ENCODE results near the gene NPL. TPM values are rescaled to one million over a fixed set of nuclear protein-coding genes. Genes with fewer than 3 reads are reported as not detected.

NPL gene
- total RNA-seq, 4 donors from 2014 or later = 2.2 to 45.9 (median 10.1) TPM

DNA sequence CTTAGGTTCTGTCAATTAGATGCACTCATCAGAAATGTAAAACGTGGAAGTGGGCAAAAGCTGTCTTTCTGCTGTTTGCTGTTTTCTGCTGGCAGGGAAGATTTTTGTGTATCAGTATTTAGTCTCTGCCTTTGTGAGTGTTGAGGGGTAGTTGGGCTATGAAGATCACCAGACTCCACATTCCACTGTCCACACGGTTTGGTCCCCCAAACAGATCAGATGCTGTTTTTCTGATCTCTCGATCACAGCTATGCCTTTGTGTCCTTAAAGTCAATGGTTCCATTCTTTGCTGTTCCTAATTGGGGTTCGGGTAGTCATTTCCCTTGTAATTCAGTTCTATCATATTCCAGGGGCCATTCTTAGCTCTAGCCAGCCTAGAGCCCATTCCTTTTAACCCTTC lies 27.0 kb upstream of the NPL start:
- H3K36me3 ChIP-seq = no peaks in the 10 kb centered on the region
- H3K4me3 ChIP-seq = no peak overlapping the region
- 56% methylated on average over 4 of the region's 4 CpGs for WGBS, 2 donors
- H3K4me1 ChIP-seq = peaks cover 0 to 12% (median 4%) of the 10 kb centered on the region in 4 donors
- no peak for DNase-seq (ENCODE audit: low spot score in 2 of 2)
- H3K27me3 ChIP-seq = no peaks in the 10 kb centered on the region
- no peak overlapping the region for H3K27ac ChIP-seq
- peaks cover 0 to 5% (median 0%) of the 10 kb centered on the region in 4 donors for H3K9me3 ChIP-seq
- TF ChIP-seq POLR2A (IDR thresholded peaks at IDR 0.05) (no peak), EP300 (IDR thresholded peaks at IDR 0.05) (no peak)
- TF ChIP-seq, protein P1, sequence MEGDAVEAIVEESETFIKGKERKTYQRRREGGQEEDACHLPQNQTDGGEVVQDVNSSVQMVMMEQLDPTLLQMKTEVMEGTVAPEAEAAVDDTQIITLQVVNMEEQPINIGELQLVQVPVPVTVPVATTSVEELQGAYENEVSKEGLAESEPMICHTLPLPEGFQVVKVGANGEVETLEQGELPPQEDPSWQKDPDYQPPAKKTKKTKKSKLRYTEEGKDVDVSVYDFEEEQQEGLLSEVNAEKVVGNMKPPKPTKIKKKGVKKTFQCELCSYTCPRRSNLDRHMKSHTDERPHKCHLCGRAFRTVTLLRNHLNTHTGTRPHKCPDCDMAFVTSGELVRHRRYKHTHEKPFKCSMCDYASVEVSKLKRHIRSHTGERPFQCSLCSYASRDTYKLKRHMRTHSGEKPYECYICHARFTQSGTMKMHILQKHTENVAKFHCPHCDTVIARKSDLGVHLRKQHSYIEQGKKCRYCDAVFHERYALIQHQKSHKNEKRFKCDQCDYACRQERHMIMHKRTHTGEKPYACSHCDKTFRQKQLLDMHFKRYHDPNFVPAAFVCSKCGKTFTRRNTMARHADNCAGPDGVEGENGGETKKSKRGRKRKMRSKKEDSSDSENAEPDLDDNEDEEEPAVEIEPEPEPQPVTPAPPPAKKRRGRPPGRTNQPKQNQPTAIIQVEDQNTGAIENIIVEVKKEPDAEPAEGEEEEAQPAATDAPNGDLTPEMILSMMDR (IDR thresholded peaks at IDR 0.05) = no peak

DNA sequence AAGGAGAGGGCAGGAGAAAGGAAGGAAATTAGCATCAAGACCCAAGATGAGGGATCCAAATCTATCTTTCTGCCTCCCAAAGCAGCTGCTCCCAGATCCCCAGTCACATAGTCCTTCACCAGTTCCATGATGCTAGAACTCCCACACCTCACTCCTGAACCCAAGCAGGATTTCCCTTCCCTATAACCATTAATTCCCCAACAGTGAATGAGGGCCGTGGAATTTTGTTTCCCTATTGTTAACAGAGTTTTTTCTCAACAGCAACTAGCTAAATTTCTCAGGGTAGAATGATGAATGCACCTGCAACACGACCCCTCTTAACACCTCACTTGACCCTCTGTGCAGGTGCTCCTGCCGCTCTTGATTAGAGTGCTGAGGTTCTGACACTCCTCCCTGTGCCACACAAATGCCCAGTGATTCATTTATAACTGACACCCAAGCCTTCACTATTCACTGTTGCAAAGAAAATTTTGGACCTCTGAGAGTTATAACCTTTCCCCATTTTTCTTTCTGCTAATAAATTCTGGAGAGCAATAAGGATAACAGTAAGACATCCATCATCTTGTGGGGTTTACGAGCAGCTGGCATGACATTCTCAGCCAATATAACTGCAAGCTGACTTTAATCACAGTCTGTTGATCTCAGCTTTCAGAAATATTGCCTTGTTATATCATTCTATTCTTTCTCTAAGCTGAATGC lies 25.4 kb upstream of the NPL start:
- Histone ChIP-seq H3K9me3 (peaks cover 0 to 5% (median 0%) of the 10 kb centered on the region in 4 donors), H3K4me3 (no peak overlapping the region), H3K36me3 (no peaks in the 10 kb centered on the region), H3K4me1 (peaks cover 0 to 12% (median 4%) of the 10 kb centered on the region in 4 donors), H3K27me3 (no peaks in the 10 kb centered on the region), H3K27ac (no peak overlapping the region)
- WGBS, 2 donors = 62 to 65% methylated on average over 4 of the region's 4 CpGs
- TF ChIP-seq POLR2A (IDR thresholded peaks at IDR 0.05) (no peak), EP300 (IDR thresholded peaks at IDR 0.05) (no peak)
- TF ChIP-seq, protein P1 (IDR thresholded peaks at IDR 0.05) = no peak
- no peak for DNase-seq (ENCODE audit: low spot score in 2 of 2)

DNA sequence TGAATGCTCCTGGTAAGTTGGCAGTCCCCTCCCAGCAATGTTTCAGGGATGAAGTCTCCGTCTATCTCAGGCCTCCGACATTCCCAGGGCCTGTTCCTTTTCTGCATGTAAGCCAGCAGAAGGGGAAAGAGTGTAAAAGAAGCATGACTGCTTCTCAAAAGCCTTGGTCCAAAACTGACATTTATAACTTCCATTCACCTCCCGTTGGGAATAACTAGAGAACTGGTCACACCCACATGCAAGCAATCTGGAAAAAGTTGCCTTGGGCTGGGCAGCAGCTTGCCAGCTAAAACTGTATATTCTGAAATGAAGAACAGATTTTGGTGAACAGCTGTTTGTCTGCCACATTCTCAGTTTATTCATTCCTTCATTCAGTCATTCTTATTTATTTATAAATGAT lies 24.2 kb upstream of the NPL start:
- Histone ChIP-seq H3K36me3 (no peaks in the 10 kb centered on the region), H3K27me3 (no peaks in the 10 kb centered on the region), H3K4me3 (no peak overlapping the region), H3K27ac (no peak overlapping the region), H3K4me1 (peaks cover 0 to 15% (median 4%) of the 10 kb centered on the region in 4 donors), H3K9me3 (peaks cover 0 to 5% (median 0%) of the 10 kb centered on the region in 4 donors)
- 52 to 61% methylated on average over 3 of the region's 3 CpGs for WGBS, 2 donors
- TF ChIP-seq, protein P1 (IDR thresholded peaks at IDR 0.05) = no peak
- TF ChIP-seq POLR2A (IDR thresholded peaks at IDR 0.05) (no peak), EP300 (IDR thresholded peaks at IDR 0.05) (no peak)
- DNase-seq (ENCODE audit: low spot score in 2 of 2) = no peak

DNA sequence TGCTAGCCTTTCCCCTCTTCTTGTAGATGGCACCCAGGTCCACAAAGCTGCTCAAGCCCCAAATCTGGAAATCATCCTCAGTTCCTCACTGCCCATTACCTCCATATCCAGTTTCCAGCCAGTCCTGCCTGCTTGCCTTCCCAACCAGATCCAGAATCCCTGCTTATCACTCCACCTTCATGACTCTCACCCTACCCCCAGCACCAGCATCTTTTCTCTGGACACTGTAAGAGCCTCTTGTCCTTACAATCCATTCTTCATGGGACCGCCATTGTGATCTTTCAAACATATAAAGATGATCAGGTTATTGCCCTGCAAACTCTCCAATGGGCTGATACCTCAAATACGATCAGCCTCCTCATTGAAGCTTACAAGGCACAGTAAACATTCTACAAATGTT lies 23.5 kb upstream of the NPL start:
- no peaks in the 10 kb centered on the region for H3K36me3 ChIP-seq
- H3K27ac ChIP-seq = no peak overlapping the region
- H3K27me3 ChIP-seq = no peaks in the 10 kb centered on the region
- H3K9me3 ChIP-seq = peaks cover 0 to 5% (median 0%) of the 10 kb centered on the region in 4 donors
- WGBS, 2 donors = 94 to 98% methylated on average over 2 of the region's 2 CpGs
- DNase-seq (ENCODE audit: low spot score in 2 of 2) = no peak
- H3K4me3 ChIP-seq = no peak overlapping the region
- peaks cover 0 to 15% (median 4%) of the 10 kb centered on the region in 4 donors for H3K4me1 ChIP-seq
- TF ChIP-seq EP300 (IDR thresholded peaks at IDR 0.05) (no peak), POLR2A (IDR thresholded peaks at IDR 0.05) (no peak)
- TF ChIP-seq, protein P1 (IDR thresholded peaks at IDR 0.05) = no peak

DNA sequence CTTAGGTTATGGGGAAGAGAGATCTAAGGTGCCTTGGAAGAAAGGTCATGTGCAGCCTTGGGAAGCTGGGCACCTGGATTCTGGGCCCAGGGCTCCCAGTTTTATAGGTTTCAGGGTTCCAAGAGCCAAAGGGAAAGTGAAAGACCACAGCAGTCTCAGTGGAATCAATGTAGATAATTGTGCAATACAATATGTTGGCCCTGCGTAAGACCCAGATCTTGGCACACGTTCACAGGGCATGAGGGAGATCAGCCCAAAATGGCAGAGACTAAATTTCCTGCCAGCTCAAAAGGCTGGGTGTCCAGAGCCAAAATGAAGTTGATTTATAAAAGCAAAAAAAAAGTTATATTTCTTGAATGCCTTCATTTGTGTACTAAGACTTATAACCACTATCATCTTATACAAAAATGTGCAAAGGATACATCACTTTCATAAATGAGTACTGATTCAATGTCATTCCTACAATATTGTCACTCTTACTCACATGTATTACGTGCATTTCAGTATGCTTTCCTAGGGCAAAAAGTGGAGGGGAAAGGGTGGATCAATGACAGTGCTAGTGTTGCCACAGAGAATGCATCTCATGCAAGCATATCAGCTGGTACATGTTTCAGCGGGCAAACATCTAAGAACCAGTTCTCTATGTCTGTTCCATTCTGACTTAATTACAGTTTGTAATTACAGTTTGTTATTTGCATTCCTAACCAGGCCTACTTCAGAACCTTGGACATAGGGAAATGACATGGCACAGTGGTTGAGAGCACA lies 22.5 kb upstream of the NPL start:
- Histone ChIP-seq H3K4me3 (no peak overlapping the region), H3K4me1 (peaks cover 0 to 15% (median 4%) of the 10 kb centered on the region in 4 donors), H3K36me3 (no peaks in the 10 kb centered on the region), H3K27ac (no peak overlapping the region), H3K27me3 (no peaks in the 10 kb centered on the region), H3K9me3 (no peaks in the 10 kb centered on the region)
- 76 to 82% methylated on average over 4 of the region's 4 CpGs for WGBS, 2 donors
- TF ChIP-seq EP300 (IDR thresholded peaks at IDR 0.05) = no peak
- no peak for DNase-seq (ENCODE audit: low spot score in 2 of 2)
